GM12878 (cell line): ENCODE data around the gene SRPX2. TPM values are rescaled to one million over a fixed set of nuclear protein-coding genes. Genes with fewer than 3 reads are reported as not detected.

Experiments
- BACH1 ChIP-seq: fragments of 450-650 bp; IDR thresholded peaks from 2 replicates; pipeline ENCODE4 v1.6.1; 2017; ENCODE audit warnings: mild to moderate bottlenecking, borderline replicate concordance
- CREB1 ChIP-seq: IDR thresholded peaks from 2 replicates; pipeline ENCODE4 v1.6.1; 2012; ENCODE audit warnings: low read depth, mild to moderate bottlenecking, inconsistent platforms
- EGR1 ChIP-seq, 2 experiments: IDR thresholded peaks; 1 replicate in 1 of 2; 2 replicates in 1 of 2; pipeline ENCODE4 v1.6.1; 2011 to 2012; ENCODE audit warnings: low read depth in 2 of 2, low read length in 2 of 2, borderline replicate concordance in 1 of 2, mild to moderate bottlenecking in 1 of 2, moderate library complexity in 1 of 2
- EZH2 ChIP-seq: IDR thresholded peaks from 2 replicates; pipeline ENCODE4 v1.6.1; 2012; ENCODE audit warnings: low read depth, mild to moderate bottlenecking, control low read depth, inconsistent platforms, low read length, borderline replicate concordance; ENCODE audit not compliant: control insufficient read depth
- FOS ChIP-seq: IDR thresholded peaks from 3 replicates; pipeline ENCODE4 v1.6.1; 2011; ENCODE audit warnings: borderline replicate concordance; ENCODE audit not compliant: insufficient read length; ENCODE audit errors: extremely low read depth
- KAT2A ChIP-seq: conservative IDR thresholded peaks from 2 replicates; pipeline ENCODE4 v1.6.1; 2011; ENCODE audit warnings: low read depth, low read length; ENCODE audit not compliant: control insufficient read depth
- LARP7 ChIP-seq: fragments of 450-650 bp; IDR thresholded peaks from 2 replicates; pipeline ENCODE4 v1.6.1; 2017; ENCODE audit warnings: mild to moderate bottlenecking
- NFXL1 ChIP-seq: fragments of 450-650 bp; IDR thresholded peaks from 2 replicates; pipeline ENCODE4 v1.6.1; 2017; ENCODE audit warnings: antibody characterized with exemption, mild to moderate bottlenecking, borderline replicate concordance
- NRF1 ChIP-seq: conservative IDR thresholded peaks from 2 replicates; pipeline ENCODE4 v1.6.1; 2011; ENCODE audit warnings: mild to moderate bottlenecking, low read depth, low read length, improper control_type of control experiment
- PAX5 ChIP-seq: IDR thresholded peaks from 2 replicates; pipeline ENCODE4 v1.6.1; 2011; ENCODE audit warnings: low read depth, low read length, borderline replicate concordance
- PML ChIP-seq: IDR thresholded peaks from 2 replicates; pipeline ENCODE4 v1.6.1; 2012; ENCODE audit warnings: low read length, inconsistent platforms
- POLR2AphosphoS5 ChIP-seq: IDR thresholded peaks from 2 replicates; pipeline ENCODE4 v1.6.1; 2011; ENCODE audit warnings: mild to moderate bottlenecking, low read length, inconsistent platforms
- SRF ChIP-seq, 2 experiments: IDR thresholded peaks; 2 replicates each; pipeline ENCODE4 v1.6.1; 2011; ENCODE audit warnings: low read depth in 2 of 2, low read length in 2 of 2, mild to moderate bottlenecking in 1 of 2, moderate library complexity in 1 of 2
- STAT3 ChIP-seq: IDR thresholded peaks from 2 replicates; pipeline ENCODE4 v1.6.1; 2011; ENCODE audit warnings: low read depth, low read length, improper control_type of control experiment
- ZBED1 ChIP-seq: IDR thresholded peaks from 2 replicates; pipeline ENCODE4 v1.6.1; 2016; ENCODE audit warnings: borderline replicate concordance
- ZNF207 ChIP-seq: fragments of 450-650 bp; IDR thresholded peaks from 2 replicates; pipeline ENCODE4 v1.6.1; 2014; ENCODE audit warnings: antibody characterized with exemption, mild to moderate bottlenecking, borderline replicate concordance
- ZNF217 ChIP-seq: fragments of 450-650 bp; IDR thresholded peaks from 2 replicates; pipeline ENCODE4 v1.6.1; 2017; ENCODE audit warnings: antibody characterized with exemption, mild to moderate bottlenecking
- polyA plus RNA-seq, 11 experiments: library from polyadenylated mRNA; depleted of rRNA in 4 of 11; unstranded in 6 of 11; stranded (reverse) in 5 of 11; fragments of >200 nt; fragmentation: Nextera tagmentation in 4 of 11; fragmentation: Illumina TruSeq in 1 of 11; extraction: Ambion mirVana in 4 of 11; extraction: Trizol in 1 of 11; gene quantifications; 1 replicate in 1 of 11; 2 replicates in 10 of 11; pipeline versions ENCODE4 v1.2.1 to v1.2.3, GENCODE V29; 2011 to 2016; ENCODE audit warnings: inconsistent platforms in 2 of 11, missing spikeins in 2 of 11, low read depth in 1 of 11
- total RNA-seq, 4 experiments: library from RNA; depleted of rRNA in 3 of 4; stranded (reverse); fragments of >200 nt in 3 of 4; fragmentation: Illumina TruSeq in 1 of 4; extraction: Trizol in 1 of 4; gene quantifications; 2 replicates each; pipeline versions ENCODE4 v1.2.1 to v1.2.3, GENCODE V29; 2013 to 2021
- TF ChIP-seq, protein P1 (sequence below): fragments of 150-350 bp; IDR thresholded peaks from 2 replicates; pipeline ENCODE4 v1.6.1; 2016; ENCODE audit warnings: low read depth, low read length
- TF ChIP-seq, protein P2 (sequence below): fragments of 450-650 bp; IDR thresholded peaks from 2 replicates; pipeline ENCODE4 v1.6.1; 2018; ENCODE audit warnings: borderline replicate concordance, mild to moderate bottlenecking; ENCODE audit not compliant: partially characterized antibody
- TF ChIP-seq, protein P3 (sequence below): IDR thresholded peaks from 2 replicates; pipeline ENCODE4 v1.6.1; 2012; ENCODE audit warnings: low read length, inconsistent platforms
- TF ChIP-seq, protein P4 (sequence below): IDR thresholded peaks from 2 replicates; pipeline ENCODE4 v1.6.1; 2012; ENCODE audit warnings: low read depth, low read length, improper control_type of control experiment
- TF ChIP-seq, protein P5 (sequence below): fragments of 150-350 bp; IDR thresholded peaks from 2 replicates; pipeline ENCODE4 v1.6.1; 2014; ENCODE audit warnings: mild to moderate bottlenecking, low read depth, low read length

The SRPX2 gene
- total and polyA plus RNA-seq, 10 of the 15 experiments (the other 5 are each of a cell fraction or from before 2014, with no cell fraction given) = not detected

DNA sequence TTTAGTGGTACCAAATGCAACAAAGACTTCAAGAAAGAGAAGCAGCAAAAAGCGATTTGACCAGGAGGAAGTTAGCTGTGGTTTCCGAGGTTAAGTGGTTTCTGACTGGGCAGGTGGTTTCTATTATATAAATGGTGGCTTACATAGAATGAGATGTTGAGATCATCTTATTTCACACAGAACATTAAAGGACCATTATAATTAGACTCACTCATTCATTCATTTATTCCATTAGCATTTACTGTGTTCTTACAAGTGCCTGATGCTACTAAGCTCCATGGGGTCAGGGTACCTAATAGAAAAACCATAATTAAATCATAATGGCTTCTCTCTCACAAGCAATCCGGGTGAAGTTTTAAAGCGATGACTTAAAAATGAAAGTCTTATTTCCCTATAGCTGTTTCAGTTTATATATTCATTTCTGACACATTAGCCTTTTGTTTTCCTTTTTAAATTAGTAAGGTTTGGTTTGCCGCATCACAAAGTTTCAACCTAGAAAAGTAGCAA, 18.0 kb upstream of the SRPX2 start (continued):
- no peak for TF ChIP-seq POLR2AphosphoS5
- TF ChIP-seq LARP7 = no peak
- TF ChIP-seq, protein P1, sequence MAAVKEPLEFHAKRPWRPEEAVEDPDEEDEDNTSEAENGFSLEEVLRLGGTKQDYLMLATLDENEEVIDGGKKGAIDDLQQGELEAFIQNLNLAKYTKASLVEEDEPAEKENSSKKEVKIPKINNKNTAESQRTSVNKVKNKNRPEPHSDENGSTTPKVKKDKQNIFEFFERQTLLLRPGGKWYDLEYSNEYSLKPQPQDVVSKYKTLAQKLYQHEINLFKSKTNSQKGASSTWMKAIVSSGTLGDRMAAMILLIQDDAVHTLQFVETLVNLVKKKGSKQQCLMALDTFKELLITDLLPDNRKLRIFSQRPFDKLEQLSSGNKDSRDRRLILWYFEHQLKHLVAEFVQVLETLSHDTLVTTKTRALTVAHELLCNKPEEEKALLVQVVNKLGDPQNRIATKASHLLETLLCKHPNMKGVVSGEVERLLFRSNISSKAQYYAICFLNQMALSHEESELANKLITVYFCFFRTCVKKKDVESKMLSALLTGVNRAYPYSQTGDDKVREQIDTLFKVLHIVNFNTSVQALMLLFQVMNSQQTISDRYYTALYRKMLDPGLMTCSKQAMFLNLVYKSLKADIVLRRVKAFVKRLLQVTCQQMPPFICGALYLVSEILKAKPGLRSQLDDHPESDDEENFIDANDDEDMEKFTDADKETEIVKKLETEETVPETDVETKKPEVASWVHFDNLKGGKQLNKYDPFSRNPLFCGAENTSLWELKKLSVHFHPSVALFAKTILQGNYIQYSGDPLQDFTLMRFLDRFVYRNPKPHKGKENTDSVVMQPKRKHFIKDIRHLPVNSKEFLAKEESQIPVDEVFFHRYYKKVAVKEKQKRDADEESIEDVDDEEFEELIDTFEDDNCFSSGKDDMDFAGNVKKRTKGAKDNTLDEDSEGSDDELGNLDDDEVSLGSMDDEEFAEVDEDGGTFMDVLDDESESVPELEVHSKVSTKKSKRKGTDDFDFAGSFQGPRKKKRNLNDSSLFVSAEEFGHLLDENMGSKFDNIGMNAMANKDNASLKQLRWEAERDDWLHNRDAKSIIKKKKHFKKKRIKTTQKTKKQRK = no peak
- no peak for TF ChIP-seq FOS
- TF ChIP-seq CREB1 = 0 out of 2 replicates have a peak, but pooled peaks have one; percentile 12
- TF ChIP-seq NFXL1 = no peak
- TF ChIP-seq ZBED1 = peak; percentile 82
- TF ChIP-seq BACH1 = no peak
- TF ChIP-seq EGR1 (IDR thresholded peaks at IDR 0.05; ENCODE audit: borderline replicate concordance in 1 of 2, low read depth in 2 of 2, low read length in 2 of 2) = 0 out of 3 replicates have a peak, but pooled peaks of 1 of the 2 experiments have one; percentile 28
- TF ChIP-seq, protein P2, sequence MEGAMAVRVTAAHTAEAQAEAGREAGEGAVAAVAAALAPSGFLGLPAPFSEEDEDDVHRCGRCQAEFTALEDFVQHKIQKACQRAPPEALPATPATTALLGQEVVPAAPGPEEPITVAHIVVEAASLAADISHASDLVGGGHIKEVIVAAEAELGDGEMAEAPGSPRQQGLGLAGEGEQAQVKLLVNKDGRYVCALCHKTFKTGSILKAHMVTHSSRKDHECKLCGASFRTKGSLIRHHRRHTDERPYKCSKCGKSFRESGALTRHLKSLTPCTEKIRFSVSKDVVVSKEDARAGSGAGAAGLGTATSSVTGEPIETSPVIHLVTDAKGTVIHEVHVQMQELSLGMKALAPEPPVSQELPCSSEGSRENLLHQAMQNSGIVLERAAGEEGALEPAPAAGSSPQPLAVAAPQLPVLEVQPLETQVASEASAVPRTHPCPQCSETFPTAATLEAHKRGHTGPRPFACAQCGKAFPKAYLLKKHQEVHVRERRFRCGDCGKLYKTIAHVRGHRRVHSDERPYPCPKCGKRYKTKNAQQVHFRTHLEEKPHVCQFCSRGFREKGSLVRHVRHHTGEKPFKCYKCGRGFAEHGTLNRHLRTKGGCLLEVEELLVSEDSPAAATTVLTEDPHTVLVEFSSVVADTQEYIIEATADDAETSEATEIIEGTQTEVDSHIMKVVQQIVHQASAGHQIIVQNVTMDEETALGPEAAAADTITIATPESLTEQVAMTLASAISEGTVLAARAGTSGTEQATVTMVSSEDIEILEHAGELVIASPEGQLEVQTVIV = no peak
- 0 out of 2 replicates have a peak, but pooled peaks have one; percentile 51 for TF ChIP-seq ZNF217
- TF ChIP-seq SRF (IDR thresholded peaks at IDR 0.05; ENCODE audit: low read depth in 2 of 2, low read length in 2 of 2) = 0 out of 4 replicates have a peak, but pooled peaks of 1 of the 2 experiments have one; percentile 29
- no peak for TF ChIP-seq NRF1
- TF ChIP-seq EZH2 = no peak
- TF ChIP-seq, protein P3, sequence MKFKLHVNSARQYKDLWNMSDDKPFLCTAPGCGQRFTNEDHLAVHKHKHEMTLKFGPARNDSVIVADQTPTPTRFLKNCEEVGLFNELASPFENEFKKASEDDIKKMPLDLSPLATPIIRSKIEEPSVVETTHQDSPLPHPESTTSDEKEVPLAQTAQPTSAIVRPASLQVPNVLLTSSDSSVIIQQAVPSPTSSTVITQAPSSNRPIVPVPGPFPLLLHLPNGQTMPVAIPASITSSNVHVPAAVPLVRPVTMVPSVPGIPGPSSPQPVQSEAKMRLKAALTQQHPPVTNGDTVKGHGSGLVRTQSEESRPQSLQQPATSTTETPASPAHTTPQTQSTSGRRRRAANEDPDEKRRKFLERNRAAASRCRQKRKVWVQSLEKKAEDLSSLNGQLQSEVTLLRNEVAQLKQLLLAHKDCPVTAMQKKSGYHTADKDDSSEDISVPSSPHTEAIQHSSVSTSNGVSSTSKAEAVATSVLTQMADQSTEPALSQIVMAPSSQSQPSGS = peak; percentile 91
- TF ChIP-seq, protein P4, sequence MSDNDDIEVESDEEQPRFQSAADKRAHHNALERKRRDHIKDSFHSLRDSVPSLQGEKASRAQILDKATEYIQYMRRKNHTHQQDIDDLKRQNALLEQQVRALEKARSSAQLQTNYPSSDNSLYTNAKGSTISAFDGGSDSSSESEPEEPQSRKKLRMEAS = no peak
- no peak for TF ChIP-seq KAT2A
- TF ChIP-seq, protein P5, sequence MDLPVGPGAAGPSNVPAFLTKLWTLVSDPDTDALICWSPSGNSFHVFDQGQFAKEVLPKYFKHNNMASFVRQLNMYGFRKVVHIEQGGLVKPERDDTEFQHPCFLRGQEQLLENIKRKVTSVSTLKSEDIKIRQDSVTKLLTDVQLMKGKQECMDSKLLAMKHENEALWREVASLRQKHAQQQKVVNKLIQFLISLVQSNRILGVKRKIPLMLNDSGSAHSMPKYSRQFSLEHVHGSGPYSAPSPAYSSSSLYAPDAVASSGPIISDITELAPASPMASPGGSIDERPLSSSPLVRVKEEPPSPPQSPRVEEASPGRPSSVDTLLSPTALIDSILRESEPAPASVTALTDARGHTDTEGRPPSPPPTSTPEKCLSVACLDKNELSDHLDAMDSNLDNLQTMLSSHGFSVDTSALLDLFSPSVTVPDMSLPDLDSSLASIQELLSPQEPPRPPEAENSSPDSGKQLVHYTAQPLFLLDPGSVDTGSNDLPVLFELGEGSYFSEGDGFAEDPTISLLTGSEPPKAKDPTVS = no peak
- TF ChIP-seq PAX5 = peak; percentile 45; the same call in 1 of the 2 replicates
- TF ChIP-seq STAT3 = no peak
- no peak for TF ChIP-seq ZNF207
- TF ChIP-seq PML = peak; percentile 76; the same call in 1 of the 2 replicates
